NCI-H187 treated with DMSO at 0.1 percent for 48 hours (cell line): Measurements from ENCODE around the gene FNBP1.
"Not testable (repeated sequence)": the region's sequence is repeated elsewhere in the genome, so short reads cannot be mapped to it uniquely, and the experiment has no call there.

Source experiments
- DNase-seq: peaks from one replicate; lab custom pipeline; 2025; lab: John Stamatoyannopoulos, UW

The FNBP1 gene

GRCh38 chr9:129991139-129991538 lies 51.9 kb downstream of the FNBP1 start:
- not testable (repeated sequence) for DNase-seq

GRCh38 chr9:129990269-129991010 lies 52.5 kb downstream of the FNBP1 start:
- DNase-seq = no peak

- DNase-seq = no peak
These were observed 53.2 kb downstream of the FNBP1 start for GRCh38 chr9:129989740-129990139.

GRCh38 chr9:129989362-129989708 lies 53.7 kb downstream of the FNBP1 start:
- DNase-seq = no peak

- DNase-seq = no peak
These were observed 54.2 kb downstream of the FNBP1 start for GRCh38 chr9:129988607-129989361.

GRCh38 chr9:129987941-129988340 lies 55.0 kb downstream of the FNBP1 start:
- no peak for DNase-seq

GRCh38 chr9:129987047-129987446 lies 55.9 kb downstream of the FNBP1 start:
- DNase-seq = no peak

GRCh38 chr9:129984589-129984988 lies 58.4 kb downstream of the FNBP1 start:
- DNase-seq = not testable (repeated sequence)

GRCh38 chr9:129983891-129984290 lies 59.1 kb downstream of the FNBP1 start:
- no peak for DNase-seq

GRCh38 chr9:129981180-129981907 lies 61.6 kb downstream of the FNBP1 start:
- DNase-seq = no peak

GRCh38 chr9:129980224-129980623 lies 62.8 kb downstream of the FNBP1 start:
- DNase-seq = not testable (repeated sequence)

GRCh38 chr9:129979071-129979745 lies 63.8 kb downstream of the FNBP1 start:
- no peak for DNase-seq

- DNase-seq = no peak
These were observed 70.2 kb downstream of the FNBP1 start for GRCh38 chr9:129972816-129973215.

GRCh38 chr9:129968690-129969485 lies 74.1 kb downstream of the FNBP1 start:
- no peak for DNase-seq

- no peak for DNase-seq
These were observed 77.9 kb downstream of the FNBP1 start for GRCh38 chr9:129964901-129965734.

GRCh38 chr9:129962889-129963703 lies 79.9 kb downstream of the FNBP1 start:
- DNase-seq = no peak

GRCh38 chr9:129962451-129962864 lies 80.5 kb downstream of the FNBP1 start:
- DNase-seq = no peak

- no peak for DNase-seq
These were observed 84.2 kb downstream of the FNBP1 start for GRCh38 chr9:129958796-129959195.

GRCh38 chr9:129954868-129955550 lies 88.0 kb downstream of the FNBP1 start:
- DNase-seq = no peak
